Raji (cell line): Measurements from ENCODE around the gene IPP.

Source experiments
- POLR2A ChIP-seq: IDR thresholded peaks from 2 replicates; pipeline ENCODE4 v1.6.1; 2011; ENCODE audit warnings: low read depth, low read length, control low read depth; ENCODE audit not compliant: insufficient read depth

Gene IPP

GRCh38 chr1:45753248-45754037 lies 3.0 kb upstream of the IPP start:
- no peak for TF ChIP-seq POLR2A

- TF ChIP-seq POLR2A: no peak
These were observed 2.1 kb upstream of the IPP start for GRCh38 chr1:45752441-45753052.

GRCh38 chr1:45752014-45752413 lies 1.6 kb upstream of the IPP start:
- no peak for TF ChIP-seq POLR2A

- no peak for TF ChIP-seq POLR2A
These were observed 3.5 kb downstream of the IPP start for GRCh38 chr1:45746922-45747321.

- TF ChIP-seq POLR2A: no peak
These were observed 11.3 kb downstream of the IPP start for GRCh38 chr1:45739137-45739536.

DNA sequence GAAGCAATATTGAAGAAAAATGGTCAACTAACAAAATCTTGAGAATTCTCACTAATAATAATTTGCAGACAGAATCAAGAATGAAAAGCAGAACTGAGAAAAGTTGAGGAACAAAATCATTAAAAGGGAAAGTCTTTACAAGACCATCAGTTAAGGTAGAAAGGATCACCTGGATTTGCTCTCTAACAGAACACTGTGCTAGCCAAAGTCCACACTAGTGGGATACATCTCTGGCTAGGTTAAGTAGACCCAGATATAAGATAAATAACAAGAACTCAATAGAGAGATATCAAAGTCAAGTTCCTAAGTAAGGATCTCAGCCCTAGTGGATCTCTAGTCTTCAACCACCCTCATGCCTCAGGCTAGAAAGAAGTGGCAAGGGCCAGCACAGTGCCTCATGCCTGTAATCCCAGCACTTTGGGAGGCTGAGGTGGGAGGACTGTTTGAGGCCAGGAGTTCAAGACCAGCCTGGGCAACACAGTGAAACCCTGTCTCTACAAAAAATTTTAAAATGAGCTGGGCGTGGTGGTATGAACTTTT lies 19.6 kb downstream of the IPP start:
- TF ChIP-seq POLR2A: no peak

- no peak for TF ChIP-seq POLR2A
These were observed 20.2 kb downstream of the IPP start for GRCh38 chr1:45730075-45730779.

GRCh38 chr1:45723248-45723930 lies 27.1 kb downstream of the IPP start:
- no peak for TF ChIP-seq POLR2A

GRCh38 chr1:45722809-45723208 lies 27.6 kb downstream of the IPP start:
- no peak for TF ChIP-seq POLR2A

GRCh38 chr1:45721207-45721606 lies 29.2 kb downstream of the IPP start:
- TF ChIP-seq POLR2A: no peak

DNA sequence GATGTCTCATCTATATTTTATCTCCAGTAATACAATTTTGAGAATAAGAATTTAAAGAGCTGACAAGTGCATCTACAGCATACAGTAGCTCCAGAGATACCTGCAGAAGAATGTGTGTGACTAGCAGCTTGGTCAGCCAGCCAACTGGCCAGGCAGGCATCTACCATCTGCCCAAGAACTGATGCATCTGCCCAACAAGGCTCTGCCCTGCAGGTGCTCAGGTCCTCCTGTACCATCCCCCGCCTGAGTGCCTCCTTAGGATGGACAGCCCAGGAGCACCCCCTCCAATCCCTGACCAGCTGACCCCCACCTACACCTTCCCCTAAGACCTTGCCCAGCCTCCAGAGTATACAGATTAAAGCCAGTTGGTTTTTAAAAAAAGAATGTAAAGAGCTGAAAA lies 32.2 kb downstream of the IPP start:
- no peak for TF ChIP-seq POLR2A

DNA sequence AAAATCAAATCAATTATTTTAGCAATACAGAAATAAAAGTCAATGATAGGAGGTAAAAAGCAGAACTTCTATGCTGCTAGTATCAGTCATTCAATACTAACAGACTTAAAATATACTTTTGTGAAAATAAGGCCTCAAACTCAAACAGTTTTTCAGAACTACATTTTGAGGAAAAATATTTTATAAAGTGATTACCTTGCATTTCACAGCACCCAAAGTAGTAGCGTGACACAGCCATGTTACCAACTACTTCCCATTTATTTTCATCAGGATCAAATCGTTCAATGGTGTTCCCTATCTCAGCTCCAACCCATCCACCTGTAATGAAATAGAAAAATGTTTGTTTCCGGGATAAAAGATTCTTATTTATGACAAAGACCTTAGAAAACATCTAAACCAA lies 33.8 kb downstream of the IPP start:
- no peak for TF ChIP-seq POLR2A

- TF ChIP-seq POLR2A: no peak
These were observed 36.7 kb downstream of the IPP start for GRCh38 chr1:45713711-45714110.

GRCh38 chr1:45704637-45705036 lies 45.8 kb downstream of the IPP start:
- no peak for TF ChIP-seq POLR2A

DNA sequence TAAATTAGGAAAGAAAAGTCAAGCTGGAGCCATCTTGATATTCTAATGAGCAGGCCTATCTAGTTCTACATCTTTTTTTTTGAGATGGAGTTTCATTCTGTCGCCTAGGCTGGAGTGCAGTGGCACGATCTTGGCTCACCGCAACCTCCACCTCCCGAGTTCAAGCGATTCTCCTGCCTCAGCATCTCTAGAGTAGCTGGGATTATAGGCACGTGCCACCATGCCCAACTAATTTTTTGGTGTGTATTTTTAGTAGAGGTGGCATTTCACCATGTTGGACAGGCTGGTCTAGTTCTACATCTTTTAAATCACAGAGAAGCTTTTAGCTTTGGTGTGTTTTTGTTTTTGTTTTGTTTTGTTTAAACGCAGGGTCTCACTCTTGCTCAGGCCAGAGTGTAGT lies 55.6 kb downstream of the IPP start:
- no peak for TF ChIP-seq POLR2A

DNA sequence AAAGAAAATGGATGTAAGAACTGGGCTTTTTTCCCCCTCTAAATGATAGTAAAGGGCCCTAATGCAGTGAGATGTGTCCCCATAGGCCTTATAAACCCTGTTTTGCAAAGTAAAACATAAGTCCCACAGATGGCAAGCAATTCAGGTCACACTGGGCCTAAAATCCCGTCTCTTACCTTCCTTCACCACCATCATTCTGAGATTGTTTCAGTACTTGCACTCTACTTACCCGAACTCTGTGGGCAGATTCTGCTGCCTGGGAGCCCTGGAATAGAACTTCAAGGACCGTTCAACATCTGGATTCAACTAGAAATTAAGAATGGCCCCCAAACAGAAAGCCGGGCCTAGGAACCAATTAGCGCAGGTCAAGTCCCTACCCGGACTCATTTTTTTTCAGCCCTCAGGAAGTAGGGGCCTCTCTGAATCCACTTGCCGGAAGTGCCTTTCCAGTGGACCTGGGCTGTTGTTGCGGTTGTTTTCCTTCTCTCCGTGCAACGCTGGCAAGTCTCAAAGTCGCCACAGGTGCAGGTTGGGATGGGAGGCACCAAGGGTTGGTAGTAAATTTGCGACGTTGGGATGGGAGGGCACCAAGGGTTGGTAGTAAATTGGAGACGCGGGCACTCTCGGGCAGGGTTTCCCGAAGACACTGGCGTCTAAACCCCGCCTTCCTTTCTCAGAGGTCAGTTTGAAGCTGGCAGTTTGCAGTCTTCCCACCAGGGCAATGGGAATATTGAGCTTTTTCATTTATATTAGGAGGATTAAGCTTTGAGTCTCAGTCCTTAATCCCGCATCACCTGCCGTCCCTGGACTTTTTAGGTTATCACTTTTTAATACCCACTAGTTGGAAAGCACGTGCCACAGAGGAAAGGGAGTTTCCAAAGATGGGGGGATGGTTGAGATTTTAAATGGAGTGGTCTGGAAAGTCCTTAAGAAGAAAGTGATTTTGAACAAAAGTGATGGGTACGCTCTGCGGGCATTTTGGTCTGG lies 62.4 kb downstream of the IPP start, which contains the start of gene TMEM69:
Gene TMEM69 (plus strand): TSS at position 428 of the 987 bp plus-strand sequence. CDS start 2,888 bp downstream, outside the sequence.
- TF ChIP-seq POLR2A: peak; percentile 74
